ENCODE measurements around the gene ROS1.

The ROS1 gene

GRCh38 chr6:117306227-117306790 is 119.4 kb downstream of the ROS1 start:
- DNase-seq, result no peak

- DNase-seq, result no peak
Measured at GRCh38 chr6:117304446-117304845, 121.3 kb downstream of the ROS1 start.

- DNase-seq, result no peak
Measured at GRCh38 chr6:117303323-117303722, 122.4 kb downstream of the ROS1 start.

GRCh38 chr6:117298941-117299340 is 126.8 kb downstream of the ROS1 start:
- DNase-seq, result no peak

GRCh38 chr6:117290173-117290846 is 135.4 kb downstream of the ROS1 start:
- DNase-seq, result no peak

GRCh38 chr6:117288083-117288715 is 137.5 kb downstream of the ROS1 start:
- no peak for DNase-seq

GRCh38 chr6:117280922-117281321 is 144.8 kb downstream of the ROS1 start:
- DNase-seq, result no peak

- no peak for DNase-seq
Measured at GRCh38 chr6:117276778-117277316, 148.9 kb downstream of the ROS1 start.

- no peak for DNase-seq
Measured at GRCh38 chr6:117275711-117276110, 150.0 kb downstream of the ROS1 start.

- no peak for DNase-seq
Measured at GRCh38 chr6:117275205-117275604, 150.5 kb downstream of the ROS1 start.

- DNase-seq, result no peak
Measured at GRCh38 chr6:117272891-117273290, 152.9 kb downstream of the ROS1 start.

- DNase-seq, result no peak
Measured at GRCh38 chr6:117272032-117272866, 153.5 kb downstream of the ROS1 start.

GRCh38 chr6:117270843-117271507 is 154.8 kb downstream of the ROS1 start:
- DNase-seq, result no peak

- DNase-seq, result no peak
Measured at GRCh38 chr6:117270055-117270842, 155.5 kb downstream of the ROS1 start.

- DNase-seq, result no peak
Measured at GRCh38 chr6:117269638-117270054, 156.1 kb downstream of the ROS1 start.

GRCh38 chr6:117268924-117269323 is 156.8 kb downstream of the ROS1 start:
- DNase-seq, result no peak

- DNase-seq, result no peak
Measured at GRCh38 chr6:117267766-117268534, 157.8 kb downstream of the ROS1 start.

- no peak for DNase-seq
Measured at GRCh38 chr6:117267054-117267347, 158.7 kb downstream of the ROS1 start.

GRCh38 chr6:117266257-117267053 is 159.3 kb downstream of the ROS1 start:
- no peak for DNase-seq
